Loucy (cell line): ENCODE results near the gene UBE2J2.

ENCODE experiments used
- H2AFZ ChIP-seq: fragments of 200-600 bp; sonication (generic); 2 replicates; pipeline ENCODE4 v1.6.0; 2016; ENCODE audit warnings: antibody characterized with exemption, mild to moderate bottlenecking, low read length, moderate library complexity
- H3F3A ChIP-seq: fragments of 200-600 bp; 2 replicates; pipeline ENCODE4 v1.6.0; 2016; ENCODE audit warnings: antibody characterized with exemption, low read depth, mild to moderate bottlenecking
- H3K27me3 ChIP-seq: fragments of 200-600 bp; sonication (generic); 2 replicates; pipeline ENCODE4 v1.6.1; 2014; ENCODE audit warnings: low read length, mild to moderate bottlenecking; ENCODE audit not compliant: insufficient read depth, poor library complexity, severe bottlenecking
- H3K36me3 ChIP-seq: fragments of 200-600 bp; sonication (generic); 2 replicates; pipeline ENCODE4 v1.6.1; 2016; ENCODE audit warnings: low read length; ENCODE audit not compliant: insufficient read depth
- H3K4me1 ChIP-seq: fragments of 200-600 bp; sonication (generic); 2 replicates; pipeline ENCODE4 v1.5.1; 2014; ENCODE audit warnings: low read length, mild to moderate bottlenecking; ENCODE audit not compliant: insufficient read depth, poor library complexity, severe bottlenecking
- H3K4me2 ChIP-seq: fragments of 200-600 bp; sonication (generic); 2 replicates; pipeline ENCODE4 v1.6.0; 2014; ENCODE audit warnings: antibody characterized with exemption, low read length, low read depth, mild to moderate bottlenecking; ENCODE audit not compliant: poor library complexity, severe bottlenecking
- H3K4me3 ChIP-seq: fragments of 200-600 bp; sonication (generic); 2 replicates; pipeline ENCODE4 v1.5.1; 2014; ENCODE audit warnings: low read length, mild to moderate bottlenecking, mixed read lengths; ENCODE audit not compliant: poor library complexity, severe bottlenecking
- H3K79me2 ChIP-seq: fragments of 200-600 bp; sonication (generic); 2 replicates; pipeline ENCODE4 v1.6.1; 2014; ENCODE audit warnings: low read length; ENCODE audit not compliant: insufficient read depth
- H3K9ac ChIP-seq: fragments of 200-600 bp; sonication (generic); 2 replicates; pipeline ENCODE4 v1.6.0; 2014; ENCODE audit warnings: mild to moderate bottlenecking, low read depth, low read length, moderate library complexity; ENCODE audit not compliant: poor library complexity, severe bottlenecking
- H3K9me2 ChIP-seq: fragments of 200-600 bp; sonication (generic); replicated peaks from 2 replicates; pipeline ENCODE4 v1.6.1; 2016; ENCODE audit warnings: low read depth, low read length, mixed read lengths
- H3K9me3 ChIP-seq: fragments of 200-600 bp; sonication (generic); 2 replicates; pipeline ENCODE4 v1.6.1; 2014; ENCODE audit warnings: mild to moderate bottlenecking, antibody characterized with exemption, low read length, low read depth; ENCODE audit not compliant: insufficient read depth
- H4K20me1 ChIP-seq: fragments of 200-600 bp; sonication (generic); 2 replicates; pipeline ENCODE4 v1.6.0; 2014; ENCODE audit warnings: antibody characterized with exemption, low read length, mild to moderate bottlenecking; ENCODE audit not compliant: insufficient read depth, poor library complexity, severe bottlenecking
- CTCF ChIP-seq: fragments of 200-600 bp; sonication (generic); conservative IDR thresholded peaks from 2 replicates; pipeline ENCODE4 v1.5.1; 2014; ENCODE audit warnings: mild to moderate bottlenecking, antibody characterized with exemption, low read length
- EZH2phosphoT487 ChIP-seq: fragments of 200-600 bp; IDR thresholded peaks from 2 replicates; pipeline ENCODE4 v1.6.1; 2018; ENCODE audit warnings: antibody characterized with exemption, mild to moderate bottlenecking, moderate library complexity, borderline replicate concordance

Gene UBE2J2

GRCh38 chr1:1321477-1321876 lies 47.8 kb upstream of the UBE2J2 start:
- peaks cover 62% of the 10 kb centered on the region for H4K20me1 ChIP-seq
- no peaks in the 10 kb centered on the region for H3K9me3 ChIP-seq
- peaks cover 37% of the 10 kb centered on the region for H3K4me1 ChIP-seq

GRCh38 chr1:1320666-1321448 lies 47.2 kb upstream of the UBE2J2 start:
- Histone ChIP-seq H2AFZ (no peak overlapping the region), H3K79me2 (peaks cover 65% of the 10 kb centered on the region), H3K4me3 (no peak overlapping the region), H3K4me2 (peak overlapping the region; percentile 37), H3F3A (no peaks in the 10 kb centered on the region), H3K9me3 (no peaks in the 10 kb centered on the region), H3K9ac (peak overlapping the region; percentile 12), H3K36me3 (no peaks in the 10 kb centered on the region; the same call in 1 of the 2 replicates), H3K27me3 (no peaks in the 10 kb centered on the region), H4K20me1 (peaks cover 56% of the 10 kb centered on the region), H3K4me1 (peaks cover 31% of the 10 kb centered on the region), H3K9me2 (no peaks in the 10 kb centered on the region)
- no peak for TF ChIP-seq EZH2phosphoT487
- no peak for TF ChIP-seq CTCF

More at GRCh38 chr1:1321477-1321876, 47.8 kb upstream of the UBE2J2 start:
- H3K9me2 ChIP-seq: no peaks in the 10 kb centered on the region
- H3K27me3 ChIP-seq: no peaks in the 10 kb centered on the region
- peaks cover 71% of the 10 kb centered on the region for H3K79me2 ChIP-seq
- no peaks in the 10 kb centered on the region for H3F3A ChIP-seq
- H3K4me3 ChIP-seq: peak overlapping the region; percentile 20
- H3K4me2 ChIP-seq: peak overlapping the region; percentile 37
- no peak for TF ChIP-seq CTCF
- TF ChIP-seq EZH2phosphoT487: no peak
- peak overlapping the region; percentile 12 for H3K9ac ChIP-seq
- H3K36me3 ChIP-seq: no peaks in the 10 kb centered on the region; the same call in 1 of the 2 replicates
- no peak overlapping the region for H2AFZ ChIP-seq

- H3K4me1 ChIP-seq: peaks cover 21% of the 10 kb centered on the region
- TF ChIP-seq CTCF (no peak), EZH2phosphoT487 (no peak)
- no peak overlapping the region for H3K9ac ChIP-seq
- peaks cover 58% of the 10 kb centered on the region for H3K79me2 ChIP-seq
- no peaks in the 10 kb centered on the region for H3K27me3 ChIP-seq
- peaks cover 7% of the 10 kb centered on the region; the same call in 1 of the 2 replicates for H3K36me3 ChIP-seq
- H3K4me3 ChIP-seq: no peak overlapping the region
- H3K4me2 ChIP-seq: no peak overlapping the region
- peaks cover 48% of the 10 kb centered on the region for H4K20me1 ChIP-seq
- H3K9me3 ChIP-seq: no peaks in the 10 kb centered on the region
- H3K9me2 ChIP-seq: no peaks in the 10 kb centered on the region
- H3F3A ChIP-seq: no peaks in the 10 kb centered on the region
- no peak overlapping the region for H2AFZ ChIP-seq
These were observed 45.9 kb upstream of the UBE2J2 start for GRCh38 chr1:1319646-1319941.
